Measurements from ENCODE around the gene PEAR1. TPM values are rescaled to one million over a fixed set of nuclear protein-coding genes. Genes with fewer than 3 reads are reported as not detected.

The PEAR1 gene
- total and polyA plus RNA-seq, 2 of the 8 experiments (the other 6 are each of a cell fraction or from before 2014, with no cell fraction given), result 0.63 to 0.71 TPM

GRCh38 chr1:156961709-156962108 is 68.2 kb downstream of the PEAR1 start:
- no peaks in the 10 kb centered on the region for H3K79me1 ChIP-seq (ENCODE audit: low read depth, low read length)
- no peak overlapping the region for H3K27ac ChIP-seq (ENCODE audit: low read depth, low read length)
- H2BK5ac ChIP-seq (ENCODE audit: low read depth, low read length), result no peak overlapping the region
- H3K4me1 ChIP-seq (replicated peaks in 1 of 4; ENCODE audit: control insufficient read depth in 3 of 4, insufficient read depth in 4 of 4, low read length in 3 of 4), result no peaks in the 10 kb centered on the region
- H2BK20ac ChIP-seq (ENCODE audit: low read length), result no peak overlapping the region
- no peak overlapping the region for H3K18ac ChIP-seq (ENCODE audit: extremely low read depth, low read length)
- peaks cover 16 to 58% (median 45%) of the 10 kb centered on the region in 4 experiments; a peak in 7 of 8 replicates for H3K36me3 ChIP-seq (ENCODE audit: control insufficient read depth in 2 of 4, insufficient read depth in 4 of 4, low read length in 3 of 4)
- TF ChIP-seq RAD21 (IDR thresholded peaks at IDR 0.05 in 1 of 2, conservative IDR thresholded peaks at IDR 0.05 in 1 of 2; ENCODE audit: low read depth in 2 of 2, low read length in 2 of 2) (peak; percentile 31 to 49; a peak in 3 of 4 replicates), GTF2F1 (IDR thresholded peaks at IDR 0.05; ENCODE audit: borderline replicate concordance, low read depth, low read length) (no peak), CTCF (IDR thresholded peaks at IDR 0.05; ENCODE audit: control extremely low read depth in 1 of 3, insufficient read depth in 1 of 3, low read depth in 1 of 3, low read length in 3 of 3) (peak; percentile 13 to 75 (median 47))
- no peak for DNase-seq (ENCODE audit: low read depth in 1 of 2, low spot score in 2 of 2)
- no peak overlapping the region for H2BK12ac ChIP-seq (ENCODE audit: low read depth, low read length)
- WGBS, 2 experiments (ENCODE audit: extremely low coverage in 1 of 2, insufficient coverage in 1 of 2, insufficient read length in 1 of 2, insufficient replicate concordance in 2 of 2, low coverage in 1 of 2, low lambda C conversion rate in 2 of 2, missing lambda C conversion rate in 1 of 2), result 84% methylated on average over 4 of the region's 4 CpGs; no CpG with 5 or more reads in 1 of the 2 experiments
- no peak overlapping the region for H3K9ac ChIP-seq (replicated peaks in 1 of 4; ENCODE audit: extremely low read depth in 1 of 4, low read depth in 3 of 4, low read length in 3 of 4)
- H3K79me2 ChIP-seq (ENCODE audit: control insufficient read depth in 1 of 2, insufficient read depth in 2 of 2, low read length in 2 of 2), result no peaks in the 10 kb centered on the region
- FAIRE-seq, result no peak
- no peak overlapping the region for H3K4ac ChIP-seq (replicated peaks; ENCODE audit: insufficient read length, low read depth, low read length)
- H4K20me1 ChIP-seq (replicated peaks in 1 of 2; ENCODE audit: control insufficient read depth in 1 of 2, insufficient read depth in 2 of 2, low read length in 2 of 2), result no peaks in the 10 kb centered on the region
- no peak overlapping the region for H2BK120ac ChIP-seq (replicated peaks; ENCODE audit: low read depth, low read length)
- H3K23ac ChIP-seq (ENCODE audit: insufficient read length), result no peak overlapping the region
- no peak overlapping the region for H4K8ac ChIP-seq (ENCODE audit: extremely low read depth, insufficient read depth, low read length)
- no peaks in the 10 kb centered on the region for H3K23me2 ChIP-seq (ENCODE audit: low read depth, low read length)
- no peak overlapping the region for H3K4me3 ChIP-seq (ENCODE audit: extremely low read depth in 1 of 4, insufficient read depth in 2 of 4, low read depth in 3 of 4, low read length in 4 of 4)
- H3K4me2 ChIP-seq (ENCODE audit: insufficient read depth in 1 of 2, low read depth in 2 of 2, low read length in 2 of 2), result no peak overlapping the region
- H3K9me3 ChIP-seq (ENCODE audit: insufficient read depth in 2 of 2, low read depth in 1 of 2, low read length in 1 of 2), result no peaks in the 10 kb centered on the region
- H2AK5ac ChIP-seq (ENCODE audit: low read depth, low read length), result no peak overlapping the region
- no peak overlapping the region for H2AFZ ChIP-seq (ENCODE audit: low read length)
- H3K27me3 ChIP-seq (replicated peaks in 1 of 4; ENCODE audit: control insufficient read depth in 3 of 4, extremely low read depth in 1 of 4, insufficient read depth in 3 of 4, low read length in 3 of 4), result no peaks in the 10 kb centered on the region
- no peak overlapping the region for H4K5ac ChIP-seq (ENCODE audit: insufficient read length, low read depth, low read length)
- no peak overlapping the region for H2BK15ac ChIP-seq (ENCODE audit: low read length)
- no peak overlapping the region for H3K14ac ChIP-seq (ENCODE audit: insufficient read length)
- H3K56ac ChIP-seq (replicated peaks; ENCODE audit: insufficient read length, low read depth, low read length), result no peak overlapping the region
- POLR2A ChIA-PET (ENCODE audit: partially characterized antibody), result no interaction called here
- CTCF ChIA-PET (ENCODE audit: partially characterized antibody), result interaction anchor here (0.5 to 4.0 kb wide), 9 partner anchors 8 to 189 kb away, joined by 3 to 31 read pairs (median 3); no protein-coding TSS in a partner anchor
- no peak overlapping the region for H4K91ac ChIP-seq (replicated peaks; ENCODE audit: insufficient read length, low read length)
